HepG2 (cell line): ENCODE data around the gene TOP1. TPM values are rescaled to one million over a fixed set of nuclear protein-coding genes. Genes with fewer than 3 reads are reported as not detected.

Source experiments
- ATAC-seq: fragments of 200-7000 bp; cut with Tn5 transposase; 3 replicates; pipeline ENCODE4 v1.9.1; 2020; ENCODE audit warnings: mild to moderate bottlenecking, moderate library complexity
- BruUV-seq: library from RNA; stranded (reverse); fragments of 400-500 nt; replicated peaks from 2 replicates; lab custom pipeline; 2021; lab: Mats Ljungman, UMichigan
- CTCF ChIA-PET: fragments of 300-600 bp; formaldehyde crosslinking; extraction: SDS; loops from one replicate; lab custom pipeline; 2021; ENCODE audit warnings: low total read pairs, inconsistent platforms, low intra/inter-chr PET ratio; lab: Yijun Ruan, JAX
- POLR2A ChIA-PET: fragments of 350-600 bp; sonication (Branson Sonifier 250); formaldehyde crosslinking; loops from one replicate; lab custom pipeline; 2020; ENCODE audit warnings: antibody characterized with exemption, inconsistent platforms; lab: Yijun Ruan, JAX
- DNase-seq: peaks from one replicate; pipeline ENCODE4 v3.0.0-alpha.2; 2015; ENCODE audit warnings: low spot score
- FAIRE-seq: peaks from 3 replicates; lab custom pipeline; 2011; peaks lifted over from hg19 to GRCh38; lab: Jason Lieb, UNC
- H2AFZ ChIP-seq: one replicate; pipeline ENCODE4 v1.6.1; 2011; ENCODE audit warnings: low read length, inconsistent platforms
- H3K27ac ChIP-seq: fragments of 300-600 bp; 3 replicates; pipeline ENCODE4 v1.8.0; 2011; ENCODE audit warnings: mixed run types, mild to moderate bottlenecking, mixed read lengths, low read length, inconsistent platforms; ENCODE audit not compliant: insufficient read depth; ENCODE audit errors: extremely low read length
- H3K27me3 ChIP-seq, 2 experiments: fragments of 200-600 bp in 1 of 2; 2 replicates in 1 of 2; 3 replicates in 1 of 2; pipeline versions ENCODE4 v1.6.0 to v1.8.0; 2011; ENCODE audit warnings: low read length in 2 of 2, mild to moderate bottlenecking in 2 of 2, moderate library complexity in 2 of 2, inconsistent platforms in 1 of 2; ENCODE audit not compliant: insufficient read depth in 2 of 2, control insufficient read depth in 1 of 2
- H3K36me3 ChIP-seq, 2 experiments: fragments of 200-600 bp in 1 of 2; replicated peaks in 1 of 2; 2 replicates in 1 of 2; 3 replicates in 1 of 2; pipeline versions ENCODE4 v1.5.1 to v1.8.0; 2011; ENCODE audit warnings: low read length in 2 of 2, inconsistent platforms in 1 of 2; ENCODE audit not compliant: insufficient read depth in 2 of 2, control insufficient read depth in 1 of 2
- H3K4me1 ChIP-seq: 2 replicates; pipeline ENCODE4 v1.5.1; 2012; ENCODE audit warnings: low read length, inconsistent platforms; ENCODE audit not compliant: insufficient read depth
- H3K4me2 ChIP-seq: 2 replicates; pipeline ENCODE4 v1.6.0; 2011; ENCODE audit warnings: low read depth, low read length, inconsistent platforms
- H3K4me3 ChIP-seq, 3 experiments: fragments of 200-600 bp in 1 of 3; sonication (generic), shearing (Covaris generic) in 1 of 3; replicated peaks in 1 of 3; 2 replicates each; pipeline ENCODE4 v1.5.1; 2011 to 2016; ENCODE audit warnings: low read length in 3 of 3, inconsistent platforms in 2 of 3, low read depth in 2 of 3, mild to moderate bottlenecking in 2 of 3, control low read depth in 1 of 3, mixed read lengths in 1 of 3; ENCODE audit not compliant: insufficient read depth in 1 of 3
- H3K79me2 ChIP-seq: one replicate; pipeline ENCODE4 v1.6.1; 2011; ENCODE audit warnings: low read length, inconsistent platforms; ENCODE audit not compliant: insufficient read depth
- H3K9ac ChIP-seq: 2 replicates; pipeline ENCODE4 v1.6.0; 2011; ENCODE audit warnings: mild to moderate bottlenecking, low read depth, low read length, inconsistent platforms; ENCODE audit not compliant: insufficient read depth
- H3K9me3 ChIP-seq: 2 replicates; pipeline ENCODE4 v1.5.1; 2012; ENCODE audit warnings: mild to moderate bottlenecking, low read length
- H4K20me1 ChIP-seq: 2 replicates; pipeline ENCODE4 v1.6.0; 2011; ENCODE audit warnings: inconsistent platforms, mild to moderate bottlenecking, low read length, moderate library complexity; ENCODE audit not compliant: insufficient read depth
- DMAP1 ChIP-seq: IDR thresholded peaks from 2 replicates; pipeline ENCODE4 v1.6.1; 2016
- FOSL2 ChIP-seq: sonication (generic); formaldehyde crosslinking; IDR thresholded peaks from 2 replicates; pipeline ENCODE4 v1.4.0; 2020; ENCODE audit warnings: missing genetic modification reagents
- GZF1 ChIP-seq: sonication (generic); formaldehyde crosslinking; IDR thresholded peaks from 2 replicates; pipeline ENCODE4 v1.5.1; 2020; ENCODE audit warnings: mild to moderate bottlenecking, missing genetic modification reagents
- HMGA1 ChIP-seq: sonication (generic); formaldehyde crosslinking; conservative IDR thresholded peaks from 2 replicates; pipeline ENCODE4 v1.4.0; 2020; ENCODE audit warnings: missing genetic modification reagents
- ZFP90 ChIP-seq: sonication (generic); formaldehyde crosslinking; IDR thresholded peaks from 2 replicates; pipeline ENCODE4 v1.8.0; 2022; ENCODE audit warnings: missing genetic modification reagents, mild to moderate bottlenecking, inconsistent platforms, borderline replicate concordance
- ZKSCAN5 ChIP-seq: sonication (generic); formaldehyde crosslinking; IDR thresholded peaks from 2 replicates; pipeline ENCODE4 v1.5.1; 2020; ENCODE audit warnings: mild to moderate bottlenecking, missing genetic modification reagents
- ZNF160 ChIP-seq: sonication (generic); formaldehyde crosslinking; IDR thresholded peaks from 2 replicates; pipeline ENCODE4 v1.8.0; 2022; ENCODE audit warnings: mild to moderate bottlenecking, inconsistent platforms, missing genetic modification reagents
- ZNF703 ChIP-seq: sonication (generic); formaldehyde crosslinking; IDR thresholded peaks from 2 replicates; pipeline ENCODE4 v1.5.1; 2020; ENCODE audit warnings: missing genetic modification reagents, mild to moderate bottlenecking, moderate library complexity, borderline replicate concordance
- ZSCAN31 ChIP-seq: sonication (generic); formaldehyde crosslinking; IDR thresholded peaks from 2 replicates; pipeline ENCODE4 v1.5.0; 2020; ENCODE audit warnings: low read depth, mild to moderate bottlenecking, missing genetic modification reagents
- WGBS: methylation state at CpG from one replicate; pipeline ENCODE4 v1.1.6; 2017; ENCODE audit warnings: low lambda C conversion rate; 5-methylcytosine and 5-hydroxymethylcytosine counted together
- in situ Hi-C: cut with HindIII; loops from 2 replicates; pipeline ENCODE4 v1.10.0; 2017; ENCODE audit warnings: low pct_unique_long_range_greater_than_20kb; ENCODE audit not compliant: extremely low pct_ligation_motif_present
- intact Hi-C: fragments of 100-400 bp; cut with micrococcal nuclease; formaldehyde crosslinking; loops from one replicate; pipeline ENCODE4 v1.10.0; 2022; ENCODE audit not compliant: unreplicated experiment
- polyA plus RNA-seq, 8 experiments: library from polyadenylated mRNA; depleted of rRNA in 3 of 8; stranded (reverse) in 7 of 8; unstranded in 1 of 8; fragments of >200 nt; fragmentation: Illumina TruSeq in 4 of 8; extraction: Trizol in 4 of 8; gene quantifications; 2 replicates each; pipeline versions ENCODE4 v1.2.1 to v1.2.3, GENCODE V29; 2011 to 2016; ENCODE audit warnings: low read depth in 4 of 8, missing spikeins in 1 of 8, mixed read lengths in 1 of 8; ENCODE audit not compliant: insufficient read depth in 1 of 8
- total RNA-seq, 5 experiments: library from RNA; depleted of rRNA; stranded (reverse); fragments of >200 nt; fragmentation: Illumina TruSeq; extraction: Trizol; gene quantifications; 2 replicates each; pipeline ENCODE4 v1.2.3, GENCODE V29; 2016; ENCODE audit warnings: low read depth in 1 of 5
- TF ChIP-seq, protein P1 (sequence below): IDR thresholded peaks from 2 replicates; pipeline ENCODE4 v1.6.1; 2016; ENCODE audit warnings: missing compliant biosample characterization, missing genetic modification reagents, borderline replicate concordance
- TF ChIP-seq, protein P2 (sequence below): sonication (generic); formaldehyde crosslinking; IDR thresholded peaks from 2 replicates; pipeline ENCODE4 v1.4.0; 2020; ENCODE audit warnings: missing genetic modification reagents, borderline replicate concordance
- TF ChIP-seq, protein P3 (sequence below): IDR thresholded peaks from 2 replicates; pipeline ENCODE4 v1.6.1; 2018; ENCODE audit warnings: missing genetic modification reagents, mild to moderate bottlenecking, missing compliant biosample characterization

Gene TOP1
- total and polyA plus RNA-seq, 2 of the 13 experiments (the other 11 are each of a cell fraction or from before 2014, with no cell fraction given): 10.2 to 19.4 TPM

DNA sequence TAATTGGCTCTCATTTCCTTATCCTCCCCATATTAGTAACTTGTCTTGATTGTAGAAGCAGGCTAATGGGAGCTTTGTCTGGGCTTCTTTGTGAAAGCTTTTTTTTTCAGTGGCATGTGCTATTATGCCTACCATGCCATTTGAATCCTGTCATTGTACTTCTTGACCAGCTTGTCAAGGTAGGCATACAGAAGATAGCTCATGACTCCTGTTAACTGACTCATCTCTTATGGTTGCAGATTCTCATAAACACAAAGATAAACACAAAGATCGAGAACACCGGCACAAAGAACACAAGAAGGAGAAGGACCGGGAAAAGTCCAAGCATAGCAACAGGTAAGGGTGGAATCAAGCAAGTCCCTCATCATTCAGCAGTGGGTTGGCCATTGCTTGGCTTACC lies 32.5 kb downstream of the TOP1 start (continued):
- TF ChIP-seq, protein P1, sequence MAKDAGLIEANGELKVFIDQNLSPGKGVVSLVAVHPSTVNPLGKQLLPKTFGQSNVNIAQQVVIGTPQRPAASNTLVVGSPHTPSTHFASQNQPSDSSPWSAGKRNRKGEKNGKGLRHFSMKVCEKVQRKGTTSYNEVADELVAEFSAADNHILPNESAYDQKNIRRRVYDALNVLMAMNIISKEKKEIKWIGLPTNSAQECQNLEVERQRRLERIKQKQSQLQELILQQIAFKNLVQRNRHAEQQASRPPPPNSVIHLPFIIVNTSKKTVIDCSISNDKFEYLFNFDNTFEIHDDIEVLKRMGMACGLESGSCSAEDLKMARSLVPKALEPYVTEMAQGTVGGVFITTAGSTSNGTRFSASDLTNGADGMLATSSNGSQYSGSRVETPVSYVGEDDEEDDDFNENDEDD: no peak

DNA sequence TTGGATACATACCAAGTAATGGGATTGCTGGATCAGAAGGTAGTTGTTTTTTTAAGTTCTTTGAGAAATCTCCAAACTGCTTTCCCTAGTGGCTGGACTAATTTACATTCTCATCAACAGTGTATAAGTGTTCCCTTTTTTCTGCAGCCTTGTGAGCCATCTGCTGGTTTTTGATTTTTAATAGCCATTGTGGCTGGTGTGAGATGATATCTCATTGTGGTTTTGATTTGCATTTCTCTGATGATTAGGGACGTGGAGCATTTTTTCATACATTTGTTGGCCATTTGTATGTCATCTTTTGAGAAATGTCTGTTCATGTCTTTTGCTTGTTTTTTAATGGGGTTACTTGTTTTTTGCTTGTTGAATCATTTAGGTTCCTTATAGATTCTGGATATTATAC lies 34.8 kb downstream of the TOP1 start:
- FAIRE-seq (no peak), ATAC-seq (no peak), DNase-seq (no peak)
- H3K4me2 ChIP-seq: no peak overlapping the region
- in situ Hi-C loops: no loop called here
- H3K27me3 ChIP-seq: no peaks in the 10 kb centered on the region
- peaks cover 4% of the 10 kb centered on the region; the same call in 1 of the 2 replicates for H3K4me1 ChIP-seq
- no peak overlapping the region for H3K27ac ChIP-seq
- H3K4me3 ChIP-seq: no peak overlapping the region
- BruUV-seq: no TSS peak
- intact Hi-C loops: no loop called here
- WGBS: 94% methylated on average over 1 of the region's 1 CpG
- POLR2A ChIA-PET: no interaction called here
- no peak overlapping the region for H2AFZ ChIP-seq
- peaks cover 28 to 62% of the 10 kb centered on the region in 2 experiments for H3K36me3 ChIP-seq
- H3K9ac ChIP-seq: no peak overlapping the region
- TF ChIP-seq, protein P2, sequence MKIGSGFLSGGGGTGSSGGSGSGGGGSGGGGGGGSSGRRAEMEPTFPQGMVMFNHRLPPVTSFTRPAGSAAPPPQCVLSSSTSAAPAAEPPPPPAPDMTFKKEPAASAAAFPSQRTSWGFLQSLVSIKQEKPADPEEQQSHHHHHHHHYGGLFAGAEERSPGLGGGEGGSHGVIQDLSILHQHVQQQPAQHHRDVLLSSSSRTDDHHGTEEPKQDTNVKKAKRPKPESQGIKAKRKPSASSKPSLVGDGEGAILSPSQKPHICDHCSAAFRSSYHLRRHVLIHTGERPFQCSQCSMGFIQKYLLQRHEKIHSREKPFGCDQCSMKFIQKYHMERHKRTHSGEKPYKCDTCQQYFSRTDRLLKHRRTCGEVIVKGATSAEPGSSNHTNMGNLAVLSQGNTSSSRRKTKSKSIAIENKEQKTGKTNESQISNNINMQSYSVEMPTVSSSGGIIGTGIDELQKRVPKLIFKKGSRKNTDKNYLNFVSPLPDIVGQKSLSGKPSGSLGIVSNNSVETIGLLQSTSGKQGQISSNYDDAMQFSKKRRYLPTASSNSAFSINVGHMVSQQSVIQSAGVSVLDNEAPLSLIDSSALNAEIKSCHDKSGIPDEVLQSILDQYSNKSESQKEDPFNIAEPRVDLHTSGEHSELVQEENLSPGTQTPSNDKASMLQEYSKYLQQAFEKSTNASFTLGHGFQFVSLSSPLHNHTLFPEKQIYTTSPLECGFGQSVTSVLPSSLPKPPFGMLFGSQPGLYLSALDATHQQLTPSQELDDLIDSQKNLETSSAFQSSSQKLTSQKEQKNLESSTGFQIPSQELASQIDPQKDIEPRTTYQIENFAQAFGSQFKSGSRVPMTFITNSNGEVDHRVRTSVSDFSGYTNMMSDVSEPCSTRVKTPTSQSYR: no peak
- no peak for TF ChIP-seq FOSL2
- TF ChIP-seq GZF1 (CRISPR knock-in tag): no peak
- no peak for TF ChIP-seq HMGA1 (CRISPR knock-in tag)
- no peak for TF ChIP-seq DMAP1 (CRISPR knock-in tag)
- TF ChIP-seq ZNF160 (CRISPR knock-in tag): no peak
- TF ChIP-seq ZNF703 (CRISPR knock-in tag): no peak
- TF ChIP-seq ZKSCAN5 (CRISPR knock-in tag): no peak
- TF ChIP-seq, protein P3, sequence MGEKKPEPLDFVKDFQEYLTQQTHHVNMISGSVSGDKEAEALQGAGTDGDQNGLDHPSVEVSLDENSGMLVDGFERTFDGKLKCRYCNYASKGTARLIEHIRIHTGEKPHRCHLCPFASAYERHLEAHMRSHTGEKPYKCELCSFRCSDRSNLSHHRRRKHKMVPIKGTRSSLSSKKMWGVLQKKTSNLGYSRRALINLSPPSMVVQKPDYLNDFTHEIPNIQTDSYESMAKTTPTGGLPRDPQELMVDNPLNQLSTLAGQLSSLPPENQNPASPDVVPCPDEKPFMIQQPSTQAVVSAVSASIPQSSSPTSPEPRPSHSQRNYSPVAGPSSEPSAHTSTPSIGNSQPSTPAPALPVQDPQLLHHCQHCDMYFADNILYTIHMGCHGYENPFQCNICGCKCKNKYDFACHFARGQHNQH: no peak
- TF ChIP-seq ZSCAN31 (CRISPR knock-in tag): no peak
- TF ChIP-seq ZFP90 (CRISPR knock-in tag): no peak
- CTCF ChIA-PET: no interaction called here
- no peaks in the 10 kb centered on the region for H3K9me3 ChIP-seq
- peaks cover 8% of the 10 kb centered on the region for H4K20me1 ChIP-seq
- H3K79me2 ChIP-seq: peaks cover 94% of the 10 kb centered on the region
